BJ (cell line): ENCODE data around the gene ADAM22. TPM values are rescaled to one million over a fixed set of nuclear protein-coding genes. Genes with fewer than 3 reads are reported as not detected.
"Not testable (repeated sequence)": the region's sequence is repeated elsewhere in the genome, so short reads cannot be mapped to it uniquely, and the experiment has no call there.

ENCODE experiments used
- CTCF ChIA-PET: fragments of 350-600 bp; formaldehyde crosslinking; extraction: SDS; loops from one replicate; lab custom pipeline; 2021; ENCODE audit warnings: antibody characterized with exemption, inconsistent platforms; lab: Yijun Ruan, JAX
- POLR2A ChIA-PET: fragments of 300-600 bp; sonication (Branson Sonifier 250); formaldehyde crosslinking; extraction: SDS; loops from one replicate; lab custom pipeline; 2021; ENCODE audit warnings: antibody characterized with exemption; lab: Charles Lee
- DNase-seq: peaks from one replicate; pipeline ENCODE4 v3.0.0-alpha.2; 2011; ENCODE audit warnings: low read depth
- H3K27me3 ChIP-seq: 2 replicates; pipeline ENCODE4 v1.6.0; 2011; ENCODE audit warnings: low read length; ENCODE audit not compliant: control insufficient read depth, insufficient read depth
- H3K36me3 ChIP-seq: 2 replicates; pipeline ENCODE4 v1.5.1; 2011; ENCODE audit warnings: low read length; ENCODE audit not compliant: control insufficient read depth, insufficient read depth
- H3K4me3 ChIP-seq: 2 replicates; pipeline ENCODE4 v1.5.1; 2011; ENCODE audit warnings: low read depth, mild to moderate bottlenecking, control low read depth, low read length
- polyA minus RNA-seq: library from RNA; depleted of rRNA, polyadenylated mRNA; stranded (reverse); fragments of >200 nt; gene quantifications from 2 replicates; pipeline ENCODE4 v1.2.3, GENCODE V29; 2011; rRNA and poly(A)+ RNA removed
- polyA plus RNA-seq: library from polyadenylated mRNA; depleted of rRNA; stranded (reverse); fragments of >200 nt; gene quantifications from 2 replicates; pipeline ENCODE4 v1.2.3, GENCODE V29; 2011; rRNA removed
- TF ChIP-seq, protein P1 (sequence below): IDR thresholded peaks from 2 replicates; pipeline ENCODE4 v1.5.1; 2011; ENCODE audit warnings: low read depth, mild to moderate bottlenecking, control low read depth, inconsistent platforms, low read length, moderate library complexity; ENCODE audit not compliant: insufficient read depth

The ADAM22 gene
- polyA plus RNA-seq = 0.04 and 0.06 TPM in 2 replicates
- 0.15 and 0.33 TPM in 2 replicates for polyA minus RNA-seq

DNA sequence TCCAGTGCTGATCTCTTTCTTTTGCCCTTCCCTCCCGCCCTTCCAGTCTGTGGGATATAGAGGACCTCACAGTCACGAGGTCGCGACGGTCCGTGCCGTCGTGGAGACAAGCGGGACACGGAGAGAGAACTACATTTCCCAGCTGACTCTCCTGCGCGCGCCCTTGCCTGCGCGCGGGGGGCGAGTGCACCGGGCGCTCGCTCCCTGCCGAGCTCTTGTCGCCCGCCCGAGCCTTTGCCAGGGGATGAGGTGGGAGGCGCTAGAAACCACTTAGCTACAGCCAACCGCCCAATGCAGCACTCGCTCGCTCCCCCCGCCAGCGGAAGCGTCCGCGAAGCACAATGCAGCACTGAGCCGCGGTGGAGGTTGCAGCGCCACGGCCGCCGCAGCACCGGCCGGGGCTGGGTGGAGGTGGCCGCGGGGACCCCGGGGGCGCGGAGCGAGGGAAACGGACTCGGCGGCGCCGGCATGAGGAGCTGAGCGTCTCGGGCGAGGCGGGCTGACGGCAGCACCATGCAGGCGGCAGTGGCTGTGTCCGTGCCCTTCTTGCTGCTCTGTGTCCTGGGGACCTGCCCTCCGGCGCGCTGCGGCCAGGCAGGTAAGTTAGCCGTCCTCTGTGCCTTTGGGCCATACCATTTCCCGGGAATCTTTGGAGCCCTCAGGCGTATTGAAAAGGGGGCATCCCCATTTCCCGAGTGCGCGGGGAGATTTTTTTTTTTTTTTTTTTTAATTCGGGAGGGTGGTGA lies at the start of gene ADAM22:
Gene ADAM22 (plus strand): TSS at position 299 of the 746 bp plus-strand sequence. CDS start 215 bp downstream, at position 514.
- H3K4me3 ChIP-seq = peak within 1 kb of the TSS; percentile 46
- ChIA-PET POLR2A (no interaction called here), CTCF (no interaction called here)
- TF ChIP-seq, protein P1, sequence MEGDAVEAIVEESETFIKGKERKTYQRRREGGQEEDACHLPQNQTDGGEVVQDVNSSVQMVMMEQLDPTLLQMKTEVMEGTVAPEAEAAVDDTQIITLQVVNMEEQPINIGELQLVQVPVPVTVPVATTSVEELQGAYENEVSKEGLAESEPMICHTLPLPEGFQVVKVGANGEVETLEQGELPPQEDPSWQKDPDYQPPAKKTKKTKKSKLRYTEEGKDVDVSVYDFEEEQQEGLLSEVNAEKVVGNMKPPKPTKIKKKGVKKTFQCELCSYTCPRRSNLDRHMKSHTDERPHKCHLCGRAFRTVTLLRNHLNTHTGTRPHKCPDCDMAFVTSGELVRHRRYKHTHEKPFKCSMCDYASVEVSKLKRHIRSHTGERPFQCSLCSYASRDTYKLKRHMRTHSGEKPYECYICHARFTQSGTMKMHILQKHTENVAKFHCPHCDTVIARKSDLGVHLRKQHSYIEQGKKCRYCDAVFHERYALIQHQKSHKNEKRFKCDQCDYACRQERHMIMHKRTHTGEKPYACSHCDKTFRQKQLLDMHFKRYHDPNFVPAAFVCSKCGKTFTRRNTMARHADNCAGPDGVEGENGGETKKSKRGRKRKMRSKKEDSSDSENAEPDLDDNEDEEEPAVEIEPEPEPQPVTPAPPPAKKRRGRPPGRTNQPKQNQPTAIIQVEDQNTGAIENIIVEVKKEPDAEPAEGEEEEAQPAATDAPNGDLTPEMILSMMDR = no peak
- DNase-seq = peak; percentile 19
- peaks cover 5% of the 10 kb centered on the region for H3K27me3 ChIP-seq
- no peaks in the 10 kb centered on the region for H3K36me3 ChIP-seq

DNA sequence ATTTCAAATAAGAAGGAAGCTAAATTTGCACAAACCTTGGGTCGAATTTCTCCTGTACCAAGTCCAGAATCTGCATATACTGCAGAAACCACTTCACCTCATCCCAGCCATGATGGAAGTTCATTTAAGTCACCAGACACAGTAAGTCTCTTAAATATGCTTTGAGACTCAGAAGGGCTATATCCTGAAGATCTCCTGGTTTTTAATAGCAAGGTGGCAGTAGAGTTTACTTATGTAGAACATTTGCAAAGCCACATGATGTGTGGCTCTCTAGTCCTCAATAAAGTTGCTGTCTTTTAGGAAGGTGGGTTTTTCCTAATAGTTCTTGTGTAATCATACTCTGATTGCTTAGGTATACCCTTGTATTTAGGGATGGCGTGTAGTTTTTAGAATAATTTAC lies 49.0 kb upstream of the ADAM22 start:
- Histone ChIP-seq H3K36me3 (peaks cover 1% of the 10 kb centered on the region; the same call in 1 of the 2 replicates), H3K27me3 (no peaks in the 10 kb centered on the region), H3K4me3 (no peak overlapping the region)
- ChIA-PET POLR2A (no interaction called here), CTCF (no interaction called here)
- no peak for DNase-seq
- TF ChIP-seq, protein P1 = no peak

DNA sequence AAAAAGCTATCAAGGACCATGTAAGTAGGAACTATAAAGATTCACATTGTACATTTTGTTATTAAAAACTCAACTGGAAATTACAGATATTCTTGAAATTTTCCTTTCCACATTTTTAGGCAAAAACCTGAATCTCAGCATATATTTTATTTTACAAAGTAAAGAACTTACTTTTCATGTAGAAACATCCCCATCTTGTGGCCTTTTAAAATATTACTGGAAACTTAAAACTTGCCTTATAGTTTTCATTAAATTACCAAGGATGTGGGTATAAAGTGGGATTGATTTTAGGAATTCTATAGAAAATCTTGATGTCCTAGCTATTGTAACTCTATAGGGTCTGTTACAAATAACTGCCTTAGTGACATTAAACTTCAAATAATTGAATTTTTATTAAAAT lies 47.2 kb upstream of the ADAM22 start:
- TF ChIP-seq, protein P1 = peak; percentile 30
- no peak for DNase-seq
- H3K36me3 ChIP-seq = peaks cover 1% of the 10 kb centered on the region; the same call in 1 of the 2 replicates
- POLR2A ChIA-PET = no interaction called here
- H3K4me3 ChIP-seq = no peak overlapping the region
- H3K27me3 ChIP-seq = no peaks in the 10 kb centered on the region
- CTCF ChIA-PET = interaction anchor here (0.6 to 2.6 kb wide), 14 partner anchors 8 to 467 kb away, joined by 3 to 17 read pairs (median 4); no protein-coding TSS in a partner anchor

DNA sequence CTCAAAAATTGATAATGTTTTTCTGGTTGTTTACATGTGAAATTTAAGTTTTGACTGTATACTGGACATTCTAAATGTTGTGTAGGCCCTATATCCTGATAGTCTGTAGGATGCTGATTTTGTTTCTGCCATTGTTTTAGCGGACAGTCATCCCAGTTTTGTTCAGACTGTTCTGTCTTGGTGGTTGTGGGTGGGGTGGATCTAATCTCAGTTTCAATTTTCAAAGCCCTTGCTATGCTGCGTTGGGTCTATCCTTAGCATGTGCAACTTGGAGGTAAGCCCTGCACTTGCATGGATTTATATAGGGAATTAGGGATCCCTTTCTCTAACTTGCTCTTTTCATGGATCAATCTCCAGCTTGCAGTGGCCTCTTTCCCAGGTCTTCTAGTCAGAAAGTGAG lies 38.7 kb upstream of the ADAM22 start:
- TF ChIP-seq, protein P1 = no peak
- H3K4me3 ChIP-seq = no peak overlapping the region
- POLR2A ChIA-PET = no interaction called here
- H3K36me3 ChIP-seq = no peaks in the 10 kb centered on the region
- no peaks in the 10 kb centered on the region for H3K27me3 ChIP-seq
- DNase-seq = no peak
- CTCF ChIA-PET = interaction anchor here (1.8 kb wide), 1 partner anchor 9 kb away, joined by 7 read pairs; no protein-coding TSS in a partner anchor

- H3K36me3 ChIP-seq = no peaks in the 10 kb centered on the region
- CTCF ChIA-PET = no interaction called here
These were observed 34.8 kb upstream of the ADAM22 start for GRCh38 chr7:87899255-87899654.

GRCh38 chr7:87907136-87907906 lies 26.7 kb upstream of the ADAM22 start:
- H3K27me3 ChIP-seq, DNase-seq, POLR2A ChIA-PET, H3K36me3 ChIP-seq, H3K4me3 ChIP-seq: not testable (repeated sequence)
- CTCF ChIA-PET = interaction anchor here (0.7 kb wide), 1 partner anchor 127 kb away, joined by 3 read pairs; no protein-coding TSS in a partner anchor

More at GRCh38 chr7:87899255-87899654, 34.8 kb upstream of the ADAM22 start:
- TF ChIP-seq, protein P1 = no peak
- no peak overlapping the region for H3K4me3 ChIP-seq
- no peaks in the 10 kb centered on the region for H3K27me3 ChIP-seq
- POLR2A ChIA-PET = no interaction called here
- no peak for DNase-seq

GRCh38 chr7:87908814-87909213 lies 25.2 kb upstream of the ADAM22 start:
- CTCF ChIA-PET, POLR2A ChIA-PET, H3K36me3 ChIP-seq, H3K27me3 ChIP-seq, DNase-seq, H3K4me3 ChIP-seq: not testable (repeated sequence)
